PC-9 (cell line): ENCODE data around the gene LRP1B. TPM values are rescaled to one million over a fixed set of nuclear protein-coding genes. Genes with fewer than 3 reads are reported as not detected.

Experiments used
- BruUV-seq: library from RNA; stranded (reverse); fragments of 400-500 nt; replicated peaks from 2 replicates; lab custom pipeline; 2021; lab: Mats Ljungman, UMichigan
- CTCF ChIA-PET: fragments of 300-600 bp; sonication (Branson Sonifier 250); formaldehyde crosslinking; loops from one replicate; lab custom pipeline; 2022; ENCODE audit warnings: antibody characterized with exemption; lab: Charles Lee
- POLR2A ChIA-PET: fragments of 300-600 bp; sonication (Branson Sonifier 250); formaldehyde crosslinking; loops from one replicate; lab custom pipeline; 2022; ENCODE audit warnings: antibody characterized with exemption; ENCODE audit not compliant: unreplicated experiment; lab: Charles Lee
- DNase-seq, 2 experiments: peaks; one replicate each; pipeline versions ENCODE4 v3.0.0 to v3.0.0-alpha.2; 2015 to 2022; ENCODE audit warnings: mixed read lengths in 1 of 2
- H2AFZ ChIP-seq: fragments of 200-600 bp; sonication (generic); 2 replicates; pipeline ENCODE4 v1.8.1; 2017; ENCODE audit warnings: antibody characterized with exemption
- H3F3A ChIP-seq: fragments of 200-600 bp; sonication (generic); 2 replicates; pipeline ENCODE4 v1.8.1; 2017; ENCODE audit warnings: antibody characterized with exemption, mild to moderate bottlenecking, low read depth; ENCODE audit not compliant: insufficient read depth
- H3K27ac ChIP-seq: fragments of 200-600 bp; sonication (generic); 2 replicates; pipeline ENCODE4 v1.6.1; 2016; ENCODE audit warnings: mixed run types
- H3K27me3 ChIP-seq: fragments of 200-600 bp; sonication (generic); 2 replicates; pipeline ENCODE4 v1.6.1; 2016; ENCODE audit warnings: low read depth, mixed run types; ENCODE audit not compliant: insufficient read depth
- H3K36me3 ChIP-seq: fragments of 200-600 bp; sonication (generic); 2 replicates; pipeline ENCODE4 v1.6.1; 2016; ENCODE audit warnings: low read depth, mixed run types
- H3K4me1 ChIP-seq: fragments of 200-600 bp; sonication (generic); replicated peaks from 2 replicates; pipeline ENCODE4 v1.6.1; 2016; ENCODE audit warnings: mixed run types; ENCODE audit not compliant: insufficient read depth
- H3K4me2 ChIP-seq: fragments of 200-600 bp; sonication (generic); 2 replicates; pipeline ENCODE4 v1.6.1; 2017; ENCODE audit warnings: mixed run types
- H3K4me3 ChIP-seq: fragments of 200-600 bp; sonication (generic); 2 replicates; pipeline ENCODE4 v1.6.1; 2016; ENCODE audit warnings: mixed run types
- H3K79me2 ChIP-seq: fragments of 200-600 bp; sonication (generic); 2 replicates; pipeline ENCODE4 v1.6.1; 2017; ENCODE audit warnings: low read depth, mixed run types
- H3K9me2 ChIP-seq: fragments of 200-600 bp; sonication (generic); 2 replicates; pipeline ENCODE4 v1.8.1; 2017; ENCODE audit warnings: mild to moderate bottlenecking; ENCODE audit not compliant: insufficient read depth
- H3K9me3 ChIP-seq: fragments of 200-600 bp; sonication (generic); 2 replicates; pipeline ENCODE4 v1.8.1; 2016; ENCODE audit warnings: low read depth; ENCODE audit not compliant: insufficient read depth
- H4K20me1 ChIP-seq: fragments of 200-600 bp; sonication (generic); 2 replicates; pipeline ENCODE4 v1.8.1; 2017; ENCODE audit not compliant: insufficient read depth
- CTCF ChIP-seq: fragments of 200-600 bp; sonication (generic); conservative IDR thresholded peaks from 2 replicates; pipeline ENCODE4 v1.6.1; 2017; ENCODE audit warnings: mixed run types, antibody characterized with exemption, mild to moderate bottlenecking, moderate library complexity
- EZH2 ChIP-seq: fragments of 200-600 bp; sonication (generic); IDR thresholded peaks from 2 replicates; pipeline ENCODE4 v1.8.0; 2017; ENCODE audit warnings: antibody characterized with exemption, low read depth
- intact Hi-C: fragments of 100-400 bp; cut with micrococcal nuclease; formaldehyde crosslinking; loops from one replicate; pipeline ENCODE4 v1.10.0; 2022; ENCODE audit not compliant: unreplicated experiment
- total RNA-seq: library from RNA; stranded (reverse); gene quantifications from 2 replicates; pipeline ENCODE4 v1.2.3, GENCODE V29; 2021

Gene LRP1B
- total RNA-seq, 1 experiment from 2014 or later, result 1.7 TPM

GRCh38 chr2:140269000-140269399 is 1861.8 kb downstream of the LRP1B start:
- CTCF ChIA-PET, result no interaction called here
- TF ChIP-seq EZH2 (no peak), CTCF (no peak)
- H3K4me1 ChIP-seq, result no peaks in the 10 kb centered on the region
- H4K20me1 ChIP-seq, result no peaks in the 10 kb centered on the region
- intact Hi-C loops, result no loop called here
- POLR2A ChIA-PET, result no interaction called here
- H3F3A ChIP-seq, result no peaks in the 10 kb centered on the region
- H2AFZ ChIP-seq, result no peak overlapping the region
- no TSS peak for BruUV-seq
- H3K27ac ChIP-seq, result no peak overlapping the region
- no peaks in the 10 kb centered on the region for H3K79me2 ChIP-seq
- no peaks in the 10 kb centered on the region for H3K9me3 ChIP-seq
- no peaks in the 10 kb centered on the region for H3K9me2 ChIP-seq
- no peaks in the 10 kb centered on the region for H3K27me3 ChIP-seq
- H3K4me2 ChIP-seq, result no peak overlapping the region
- DNase-seq, result no peak
- no peaks in the 10 kb centered on the region for H3K36me3 ChIP-seq
- H3K4me3 ChIP-seq, result no peak overlapping the region

- no peaks in the 10 kb centered on the region for H4K20me1 ChIP-seq
- intact Hi-C loops, result no loop called here
- no peak overlapping the region for H3K4me3 ChIP-seq
- no peaks in the 10 kb centered on the region for H3K79me2 ChIP-seq
- ChIA-PET POLR2A (no interaction called here), CTCF (no interaction called here)
- no peak overlapping the region for H2AFZ ChIP-seq
- H3K36me3 ChIP-seq, result no peaks in the 10 kb centered on the region
- TF ChIP-seq CTCF (no peak), EZH2 (no peak)
- H3K9me2 ChIP-seq, result no peaks in the 10 kb centered on the region
- H3K27me3 ChIP-seq, result no peaks in the 10 kb centered on the region
- H3K9me3 ChIP-seq, result no peaks in the 10 kb centered on the region
- H3K27ac ChIP-seq, result no peak overlapping the region
- no peaks in the 10 kb centered on the region for H3F3A ChIP-seq
- no peaks in the 10 kb centered on the region for H3K4me1 ChIP-seq
- H3K4me2 ChIP-seq, result no peak overlapping the region
- DNase-seq, result no peak
- BruUV-seq, result no TSS peak
Measured at GRCh38 chr2:140262908-140263307, 1867.9 kb downstream of the LRP1B start.

DNA sequence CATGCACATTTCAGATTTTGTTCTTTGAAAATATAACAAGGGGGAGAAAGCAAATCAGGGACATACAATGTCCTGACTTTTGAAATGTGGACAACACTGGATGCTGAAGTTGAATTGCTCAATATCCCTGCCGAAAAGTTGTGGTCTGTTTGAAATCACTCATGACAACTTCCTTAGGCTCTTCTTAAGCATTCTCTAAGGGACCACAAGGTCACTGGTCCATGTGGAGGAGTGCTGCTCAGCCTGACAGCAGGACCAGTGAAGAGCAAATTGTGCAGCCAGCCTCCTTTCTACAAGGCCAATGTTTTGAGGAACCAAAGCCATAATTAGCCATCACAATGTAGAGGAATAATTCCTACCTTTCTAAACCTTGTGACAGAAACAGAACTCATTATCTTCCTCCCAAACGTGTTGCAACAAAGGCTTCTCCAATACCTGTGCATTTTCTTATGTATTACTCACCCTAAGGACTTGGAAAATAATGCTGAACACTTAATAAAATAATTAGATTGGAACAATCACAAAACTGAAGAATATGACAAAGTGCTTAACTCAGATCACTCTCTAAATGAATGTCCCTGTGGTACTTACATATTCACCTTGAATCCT is 1873.0 kb downstream of the LRP1B start:
- Histone ChIP-seq H4K20me1 (no peaks in the 10 kb centered on the region), H3K4me2 (no peak overlapping the region), H3K27me3 (no peaks in the 10 kb centered on the region), H3K9me2 (no peaks in the 10 kb centered on the region), H3K27ac (no peak overlapping the region), H3K79me2 (no peaks in the 10 kb centered on the region), H3K4me1 (no peaks in the 10 kb centered on the region), H3K9me3 (no peaks in the 10 kb centered on the region), H2AFZ (no peak overlapping the region), H3F3A (no peaks in the 10 kb centered on the region), H3K4me3 (no peak overlapping the region), H3K36me3 (no peaks in the 10 kb centered on the region)
- BruUV-seq, result no TSS peak
- CTCF ChIA-PET, result no interaction called here
- POLR2A ChIA-PET, result no interaction called here
- DNase-seq, result no peak
- intact Hi-C loops, result no loop called here
- no peak for TF ChIP-seq CTCF
- no peak for TF ChIP-seq EZH2
